Retinal pigment epithelial cell (primary cell): ENCODE results near the gene DDA1.

Experiments used
- DNase-seq: peaks from one replicate; pipeline ENCODE4 v3.0.0-alpha.2; 2010; ENCODE audit warnings: low read depth
- H3K4me3 ChIP-seq: 2 replicates; pipeline ENCODE4 v1.5.1; 2011; ENCODE audit warnings: mild to moderate bottlenecking, low read length, control low read depth, moderate library complexity
- CTCF ChIP-seq: conservative IDR thresholded peaks from 2 replicates; pipeline ENCODE4 v1.5.1; 2011; ENCODE audit warnings: low read depth, low read length, control low read depth, inconsistent platforms

DDA1 gene

GRCh38 chr19:17365361-17365760, 56.0 kb downstream of the DDA1 start:
- no peak for TF ChIP-seq CTCF
- DNase-seq = no peak
- H3K4me3 ChIP-seq = no peak overlapping the region

GRCh38 chr19:17370026-17370587, 60.7 kb downstream of the DDA1 start:
- TF ChIP-seq CTCF = no peak
- no peak for DNase-seq
- H3K4me3 ChIP-seq = no peak overlapping the region
